ENCODE data around the gene NCBP3.

The NCBP3 gene

GRCh38 chr17:3877220-3877619, 31.2 kb upstream of the NCBP3 start:
- Histone ChIP-seq H3K79me2 (no peaks in the 10 kb centered on the region), H3K4me3 (ENCODE audit: low read depth, low read length) (no peak overlapping the region), H3K36me3 (ENCODE audit: control insufficient read depth, insufficient read depth, low read length) (no peaks in the 10 kb centered on the region), H2AFZ (no peak overlapping the region), H3K4me1 (no peaks in the 10 kb centered on the region), H3K9me3 (ENCODE audit: control insufficient read depth, low read length) (no peaks in the 10 kb centered on the region), H3K27ac (no peak overlapping the region), H3K27me3 (ENCODE audit: control insufficient read depth, insufficient read depth, low read length) (no peaks in the 10 kb centered on the region), H3K9ac (no peak overlapping the region), H3K4me2 (ENCODE audit: low read length) (no peak overlapping the region)
- no peak for TF ChIP-seq CTCF (IDR thresholded peaks at IDR 0.05)

- TF ChIP-seq CTCF (IDR thresholded peaks at IDR 0.05): no peak
- H3K79me2 ChIP-seq: no peaks in the 10 kb centered on the region
- no peaks in the 10 kb centered on the region for H3K4me1 ChIP-seq
- H3K9ac ChIP-seq: no peak overlapping the region
- H3K27ac ChIP-seq: no peak overlapping the region
- H2AFZ ChIP-seq: no peak overlapping the region
- H3K4me3 ChIP-seq (ENCODE audit: low read depth, low read length): no peak overlapping the region
- H3K27me3 ChIP-seq (ENCODE audit: control insufficient read depth, insufficient read depth, low read length): no peaks in the 10 kb centered on the region
- H3K9me3 ChIP-seq (ENCODE audit: control insufficient read depth, low read length): no peaks in the 10 kb centered on the region
- no peaks in the 10 kb centered on the region for H3K36me3 ChIP-seq (ENCODE audit: control insufficient read depth, insufficient read depth, low read length)
- H3K4me2 ChIP-seq (ENCODE audit: low read length): no peak overlapping the region
These were observed 29.3 kb upstream of the NCBP3 start for GRCh38 chr17:3875317-3875716.

GRCh38 chr17:3873862-3874261, 27.8 kb upstream of the NCBP3 start:
- no peak overlapping the region for H2AFZ ChIP-seq
- H3K27me3 ChIP-seq (ENCODE audit: control insufficient read depth, insufficient read depth, low read length): no peaks in the 10 kb centered on the region
- H3K4me3 ChIP-seq (ENCODE audit: low read depth, low read length): no peak overlapping the region
- H3K36me3 ChIP-seq (ENCODE audit: control insufficient read depth, insufficient read depth, low read length): no peaks in the 10 kb centered on the region
- TF ChIP-seq CTCF (IDR thresholded peaks at IDR 0.05): no peak
- no peak overlapping the region for H3K9ac ChIP-seq
- H3K4me2 ChIP-seq (ENCODE audit: low read length): no peak overlapping the region
- H3K9me3 ChIP-seq (ENCODE audit: control insufficient read depth, low read length): no peaks in the 10 kb centered on the region
- no peak overlapping the region for H3K27ac ChIP-seq
- H3K79me2 ChIP-seq: no peaks in the 10 kb centered on the region
- H3K4me1 ChIP-seq: no peaks in the 10 kb centered on the region

- H3K9ac ChIP-seq: no peak overlapping the region
These were observed 24.8 kb upstream of the NCBP3 start for GRCh38 chr17:3870871-3871306.

More at GRCh38 chr17:3870871-3871306, 24.8 kb upstream of the NCBP3 start:
- H3K4me2 ChIP-seq (ENCODE audit: low read length): no peak overlapping the region
- no peaks in the 10 kb centered on the region for H3K4me1 ChIP-seq
- TF ChIP-seq CTCF (IDR thresholded peaks at IDR 0.05): no peak
- H3K36me3 ChIP-seq (ENCODE audit: control insufficient read depth, insufficient read depth, low read length): no peaks in the 10 kb centered on the region
- no peaks in the 10 kb centered on the region for H3K9me3 ChIP-seq (ENCODE audit: control insufficient read depth, low read length)
- H3K79me2 ChIP-seq: no peaks in the 10 kb centered on the region
- no peak overlapping the region for H3K4me3 ChIP-seq (ENCODE audit: low read depth, low read length)
- H3K27ac ChIP-seq: no peak overlapping the region
- H2AFZ ChIP-seq: no peak overlapping the region
- H3K27me3 ChIP-seq (ENCODE audit: control insufficient read depth, insufficient read depth, low read length): no peaks in the 10 kb centered on the region
